Mononuclear cell (primary cell): ENCODE measurements around the gene KIF5A. TPM values are rescaled to one million over a fixed set of nuclear protein-coding genes. Genes with fewer than 3 reads are reported as not detected.

Experiments
- total RNA-seq: library from RNA; depleted of rRNA; stranded (reverse); fragments of >200 nt; gene quantifications from one replicate; pipeline ENCODE4 v1.2.3, GENCODE V29; 2012

KIF5A gene
- total RNA-seq, 1 donor: 0.21 TPM

Other genes starting within 250 kb of the KIF5A start
- gene R3HDM2, start 119.0 kb upstream of the KIF5A start, total RNA-seq: 31.3 TPM
- 0.10 TPM for gene INHBC, start 115.3 kb upstream of the KIF5A start, total RNA-seq
- gene INHBE, start 94.7 kb upstream of the KIF5A start, total RNA-seq: not detected
- gene GLI1, start 90.3 kb upstream of the KIF5A start, total RNA-seq: 0.10 TPM
- 77.6 TPM for gene ARHGAP9, start 70.2 kb upstream of the KIF5A start, total RNA-seq
- 90.3 TPM for gene MARS1, start 62.0 kb upstream of the KIF5A start, total RNA-seq
- 130 TPM for gene DDIT3, start 29.5 kb upstream of the KIF5A start, total RNA-seq
- 10.6 TPM for gene MBD6, start 27.2 kb upstream of the KIF5A start, total RNA-seq
- 52.2 TPM for gene DCTN2, start 2.9 kb upstream of the KIF5A start, total RNA-seq
- gene PIP4K2C, start 41.1 kb downstream of the KIF5A start, total RNA-seq: 26.0 TPM
- 12.6 TPM for gene DTX3, start 54.8 kb downstream of the KIF5A start, total RNA-seq
- 0.31 TPM for gene ARHGEF25, start 61.4 kb downstream of the KIF5A start, total RNA-seq
- under 0.01 TPM for gene B4GALNT1, start 83.2 kb downstream of the KIF5A start, total RNA-seq
- 166 TPM for gene OS9, start 144.1 kb downstream of the KIF5A start, total RNA-seq
- 7.6 TPM for gene AGAP2, start 188.7 kb downstream of the KIF5A start, total RNA-seq
- gene TSPAN31, start 195.0 kb downstream of the KIF5A start, total RNA-seq: 7.9 TPM
- 9.2 TPM for gene CDK4, start 202.3 kb downstream of the KIF5A start, total RNA-seq
- gene MARCHF9, start 205.1 kb downstream of the KIF5A start, total RNA-seq: 13.9 TPM
- gene CYP27B1, start 217.0 kb downstream of the KIF5A start, total RNA-seq: 1.3 TPM
- 2.3 TPM for gene METTL1, start 222.1 kb downstream of the KIF5A start, total RNA-seq
- 1.7 TPM for gene EEF1AKMT3, start 222.6 kb downstream of the KIF5A start, total RNA-seq
- gene TSFM, start 232.7 kb downstream of the KIF5A start, total RNA-seq: 17.2 TPM